DMS53 (cell line): ENCODE results near the gene YWHAE.
"Not testable (repeated sequence)": the region's sequence is repeated elsewhere in the genome, so short reads cannot be mapped to it uniquely, and the experiment has no call there.

Source experiments
- DNase-seq: peaks from one replicate; lab custom pipeline; 2025; lab: John Stamatoyannopoulos, UW

The YWHAE gene

DNA sequence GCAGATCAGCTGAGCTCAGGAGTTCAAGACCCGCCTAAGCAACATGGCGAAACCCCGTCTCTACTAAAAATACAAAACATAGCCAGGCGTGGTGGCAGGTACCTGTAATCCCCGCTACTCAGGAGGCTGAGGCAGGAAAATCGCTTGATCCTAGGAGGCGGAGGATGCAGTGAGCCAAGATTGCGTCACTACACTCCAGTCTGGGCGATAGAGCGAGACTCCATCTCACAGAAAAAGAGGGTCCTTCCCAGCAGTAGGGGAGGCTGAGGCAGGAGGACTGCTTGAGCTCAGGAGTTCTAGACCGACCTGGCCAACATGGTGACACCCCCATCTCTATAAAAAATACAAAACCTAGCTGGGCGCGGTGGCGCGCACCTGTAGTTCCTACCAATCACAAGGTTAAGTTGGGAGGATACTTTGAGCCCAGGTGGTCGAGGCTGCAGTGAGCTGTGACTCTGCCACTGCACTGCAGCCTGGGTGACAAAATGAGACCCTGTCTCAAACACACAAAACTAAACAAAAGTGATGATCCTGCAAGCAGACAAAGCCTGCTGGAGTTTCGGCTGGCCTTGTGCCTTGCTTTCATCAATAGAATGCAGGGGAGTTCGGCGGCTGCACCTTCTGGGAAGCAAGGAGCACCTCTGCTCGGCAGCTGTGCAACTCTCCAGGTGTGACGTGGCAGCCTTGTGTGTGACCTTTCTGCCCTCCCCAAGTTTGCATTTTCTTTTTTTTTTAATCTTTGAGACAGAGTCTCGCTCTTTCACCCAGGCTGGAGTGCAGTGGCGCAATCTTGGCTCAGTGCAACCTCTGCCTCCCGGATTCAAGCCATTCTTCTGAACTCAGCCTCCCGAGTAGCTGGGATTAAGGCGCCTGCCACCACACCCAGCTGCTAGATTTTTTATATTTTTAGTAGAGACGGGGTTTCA is 12.4 kb upstream of the YWHAE start:
- DNase-seq = no peak

DNA sequence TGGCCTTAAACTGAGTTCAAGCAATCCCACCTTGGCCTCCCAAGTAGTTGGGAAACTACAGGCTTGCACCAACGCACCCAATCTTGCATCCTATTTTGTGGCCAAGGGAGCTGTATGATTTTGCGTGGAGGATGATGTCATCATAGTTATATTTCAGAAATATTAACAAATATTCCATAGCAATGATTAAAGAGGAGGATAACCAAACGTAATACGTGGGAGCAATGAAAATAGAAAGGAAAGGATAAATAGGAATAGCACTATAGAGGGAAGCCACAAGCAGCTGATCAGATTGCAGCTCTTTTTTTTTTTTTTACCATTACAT is 2.2 kb upstream of the YWHAE start:
- no peak for DNase-seq

DNA sequence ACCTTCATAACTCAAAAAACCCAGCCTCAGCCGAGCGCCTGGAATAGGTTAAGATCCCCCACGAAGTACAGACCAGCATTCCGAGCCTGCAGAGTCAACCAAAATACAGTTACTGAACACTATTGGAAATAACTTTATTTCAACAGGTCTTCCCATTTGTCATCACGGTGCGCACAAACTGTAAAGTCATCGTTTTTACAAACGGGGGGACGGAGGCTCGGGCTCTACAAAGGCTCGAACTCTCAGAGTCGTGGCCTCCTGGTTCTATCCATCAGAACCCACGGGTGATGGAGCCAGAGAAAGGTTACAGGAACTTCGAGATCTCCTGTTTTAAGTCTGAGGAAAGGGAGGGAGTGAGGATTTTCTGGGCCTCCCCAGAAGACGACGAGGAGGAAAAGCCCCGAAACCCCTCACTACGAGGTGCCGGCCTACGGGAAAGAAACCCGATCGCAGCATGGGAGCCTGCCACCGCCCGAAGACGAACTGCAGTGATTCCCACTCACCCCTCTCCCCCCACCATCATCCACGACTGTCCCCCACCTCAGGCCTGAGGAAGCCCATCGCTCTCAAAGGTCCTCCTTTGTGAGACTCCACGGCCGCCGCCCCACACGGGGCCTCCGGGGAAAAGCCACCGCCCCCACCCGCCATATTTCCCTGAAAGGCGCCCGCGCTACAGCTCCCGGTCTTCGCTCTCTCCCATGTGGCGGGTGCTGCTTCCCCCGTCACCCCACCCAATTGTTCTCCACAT is 917 bp downstream of the YWHAE start:
- DNase-seq = peak; percentile 52

DNA sequence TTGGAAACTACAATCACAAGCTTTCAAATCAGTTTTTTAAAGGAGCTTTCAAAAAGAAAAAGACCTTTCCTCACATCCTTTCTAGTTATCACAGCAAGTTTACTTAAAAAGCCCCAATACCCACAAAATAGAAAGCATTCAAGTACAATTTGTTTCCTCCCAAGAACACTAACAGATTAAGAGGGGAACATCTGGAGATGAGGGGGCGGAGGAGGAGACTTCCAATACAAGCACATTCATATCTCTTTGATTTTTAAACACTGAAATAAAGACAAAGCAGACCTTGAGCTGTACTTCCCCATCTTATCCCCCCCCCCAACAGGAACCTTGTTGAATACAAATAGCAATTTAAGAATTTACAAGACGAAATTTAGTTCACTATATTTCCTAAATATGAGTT is 2.0 kb downstream of the YWHAE start:
- no peak for DNase-seq

DNA sequence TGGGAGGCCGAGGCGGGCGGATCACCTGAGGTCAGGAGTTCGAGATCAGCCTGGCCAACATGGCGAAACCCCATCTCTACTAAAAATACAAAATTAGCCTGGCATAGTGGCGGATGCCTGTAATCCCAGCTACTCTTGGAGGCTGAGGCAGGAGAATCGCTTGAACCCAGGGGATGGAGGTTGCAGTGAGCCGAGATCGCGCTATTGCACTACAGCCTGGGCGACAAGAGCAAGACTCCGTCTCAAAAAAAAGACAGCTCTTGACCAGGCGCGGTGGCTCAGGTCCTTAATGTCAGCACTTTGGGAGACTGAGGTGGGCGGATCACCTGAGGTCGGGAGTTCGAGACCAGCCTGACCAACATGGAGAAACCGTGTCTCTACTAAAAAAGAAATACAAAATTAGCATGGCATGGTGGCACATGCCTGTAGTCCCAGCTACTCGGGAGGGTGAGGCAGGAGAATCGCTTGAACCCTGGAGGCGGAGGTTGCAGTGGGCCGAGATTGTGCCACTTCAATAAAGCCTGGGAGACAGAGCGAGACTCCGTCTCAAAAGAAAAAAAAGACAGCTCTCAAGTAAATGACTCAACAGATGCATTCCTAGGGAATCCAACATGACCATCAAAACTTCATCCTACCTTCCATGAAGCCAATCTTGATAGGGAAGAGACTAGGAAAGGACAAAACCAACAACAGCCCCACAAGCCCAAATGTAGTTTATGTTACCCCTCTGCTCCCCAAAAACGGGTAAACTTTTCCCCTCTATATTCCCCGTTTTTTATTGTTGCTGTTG is 4.0 kb downstream of the YWHAE start:
- DNase-seq = not testable (repeated sequence)

DNA sequence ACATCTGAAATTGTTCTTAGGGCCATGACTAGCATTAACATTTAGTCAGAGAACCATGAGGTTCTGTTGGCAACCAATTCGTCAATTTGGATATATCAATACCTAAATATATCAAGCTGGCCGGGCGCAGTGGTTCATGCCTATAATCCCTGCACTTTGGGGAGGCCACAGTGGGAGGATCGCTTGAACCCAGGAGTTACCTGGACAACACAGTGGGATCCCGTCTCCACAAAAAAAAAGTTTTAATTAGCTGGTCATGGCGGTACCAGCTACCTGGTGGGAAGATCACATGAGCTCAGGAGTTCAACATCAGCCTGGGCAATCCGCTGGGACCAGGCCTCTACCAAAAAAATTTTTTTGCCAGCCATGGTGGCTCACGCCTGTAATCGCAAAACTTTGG is 8.4 kb downstream of the YWHAE start:
- no peak for DNase-seq

DNA sequence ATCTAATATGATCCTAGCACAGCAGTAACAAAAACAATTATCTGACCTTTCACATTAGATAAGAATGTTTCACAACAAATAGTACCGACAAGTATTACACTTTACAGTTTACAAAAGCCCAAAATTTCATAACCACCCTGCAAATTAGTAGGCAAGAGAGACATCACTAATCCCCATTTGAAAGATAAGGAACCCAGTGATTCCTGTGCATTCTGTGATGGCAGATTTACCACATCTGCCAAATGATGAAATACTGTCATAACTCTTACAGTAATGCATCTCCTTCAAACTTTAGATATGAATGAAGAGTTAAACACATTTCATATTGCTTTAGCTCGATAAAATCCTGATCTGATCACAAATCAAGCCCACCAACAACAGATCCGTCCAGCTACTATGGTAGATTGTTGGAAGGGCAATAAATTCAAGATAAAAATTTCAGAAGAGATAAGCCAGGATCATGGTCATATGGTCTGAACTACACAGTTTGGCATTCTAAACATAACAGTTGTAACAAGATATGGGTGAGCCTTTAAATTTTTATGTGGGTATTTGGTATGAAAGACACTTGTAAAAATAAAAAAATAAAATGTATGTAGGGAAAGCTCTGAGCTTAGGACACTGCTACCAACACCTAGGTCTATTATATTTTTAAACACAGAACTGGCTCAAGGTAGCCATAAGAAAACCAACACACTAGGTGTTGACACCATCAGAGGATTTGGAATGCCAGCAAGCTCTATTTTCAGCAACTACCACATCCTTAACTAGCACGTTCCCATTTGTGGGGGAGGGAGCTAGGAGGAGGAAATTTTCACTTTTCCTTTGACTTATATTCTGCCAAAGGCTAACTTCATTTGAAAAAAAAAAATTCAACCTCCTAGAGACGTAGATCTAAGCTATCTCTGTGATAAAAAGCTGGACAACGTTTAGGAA is 9.3 kb downstream of the YWHAE start:
- DNase-seq = no peak

DNA sequence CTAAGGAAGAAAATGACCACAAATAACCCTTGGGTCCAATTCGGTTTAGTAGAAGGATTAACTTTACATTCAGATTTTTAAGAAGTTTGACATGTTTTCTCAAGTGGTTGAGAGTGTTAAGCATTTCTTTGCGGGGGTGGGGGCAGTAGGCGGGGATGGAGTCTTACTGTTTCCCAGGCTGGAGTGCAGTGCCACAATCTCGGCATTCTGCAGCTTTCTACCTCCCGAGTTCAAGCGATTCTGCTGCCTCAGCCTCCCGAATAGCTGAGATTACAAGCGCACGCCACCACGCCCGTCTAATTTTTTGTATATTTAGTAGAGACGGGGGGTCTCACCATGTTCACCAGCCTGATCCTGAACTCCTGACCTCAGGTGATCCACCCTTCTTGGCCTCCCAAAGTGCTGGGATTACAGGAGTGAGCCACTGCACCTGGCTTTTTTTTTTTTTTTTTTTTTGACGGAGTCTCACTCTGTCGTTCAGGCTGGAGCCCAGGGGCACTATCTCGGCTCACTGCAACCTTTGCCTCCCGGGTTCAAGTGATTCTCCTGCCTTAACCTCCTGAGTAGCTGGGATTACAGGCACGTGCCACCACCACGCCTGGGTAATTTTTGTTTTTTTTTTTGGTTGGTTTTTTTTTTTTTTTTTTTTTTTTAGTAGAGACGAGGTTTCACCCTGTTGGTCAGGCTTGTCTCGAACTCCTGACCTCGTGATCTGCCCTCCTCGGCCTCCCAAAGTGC is 12.4 kb downstream of the YWHAE start:
- DNase-seq = not testable (repeated sequence)

DNA sequence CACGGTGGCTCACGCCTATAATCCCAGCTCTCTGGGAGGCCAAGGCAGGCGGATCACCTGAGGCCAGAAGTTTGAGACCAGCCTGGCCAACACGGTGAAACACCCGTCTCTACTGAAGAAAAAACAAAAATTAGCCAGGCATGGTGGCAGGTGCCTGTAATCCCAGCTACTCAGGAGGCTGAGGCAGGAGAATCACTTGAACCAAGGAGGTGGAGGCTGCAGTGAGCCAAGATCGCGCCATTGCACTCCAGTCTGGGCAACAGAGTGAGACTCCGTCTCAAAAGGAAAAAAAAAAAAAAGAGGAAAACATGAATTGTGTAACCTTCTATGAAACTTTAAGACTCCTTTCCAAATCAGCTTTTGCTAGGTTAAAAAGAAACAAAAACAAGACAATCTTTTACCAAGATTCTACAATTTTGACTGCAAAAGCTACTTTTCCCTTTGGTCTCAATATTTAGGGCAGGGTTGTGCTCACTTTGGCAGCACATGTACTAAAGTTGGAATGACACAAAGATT is 13.3 kb downstream of the YWHAE start:
- DNase-seq = not testable (repeated sequence)

DNA sequence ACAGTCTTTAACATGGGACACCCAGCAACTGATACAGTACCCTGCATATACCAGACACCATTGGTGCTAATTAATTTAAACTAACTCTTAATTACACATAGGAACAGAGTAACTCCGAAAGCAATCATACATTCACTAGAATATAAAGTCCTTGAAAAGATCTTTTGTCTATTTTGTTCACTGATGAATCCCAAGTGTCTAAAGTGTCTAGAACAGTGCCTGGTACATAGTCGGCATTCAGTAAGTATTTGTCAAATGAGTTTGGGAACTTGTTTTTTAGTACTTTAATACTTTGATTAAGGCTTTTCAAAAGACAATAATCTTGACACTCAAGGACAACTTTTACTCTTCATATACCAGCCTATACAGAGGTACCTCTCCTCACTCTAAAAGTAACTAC is 13.8 kb downstream of the YWHAE start:
- DNase-seq = no peak

DNA sequence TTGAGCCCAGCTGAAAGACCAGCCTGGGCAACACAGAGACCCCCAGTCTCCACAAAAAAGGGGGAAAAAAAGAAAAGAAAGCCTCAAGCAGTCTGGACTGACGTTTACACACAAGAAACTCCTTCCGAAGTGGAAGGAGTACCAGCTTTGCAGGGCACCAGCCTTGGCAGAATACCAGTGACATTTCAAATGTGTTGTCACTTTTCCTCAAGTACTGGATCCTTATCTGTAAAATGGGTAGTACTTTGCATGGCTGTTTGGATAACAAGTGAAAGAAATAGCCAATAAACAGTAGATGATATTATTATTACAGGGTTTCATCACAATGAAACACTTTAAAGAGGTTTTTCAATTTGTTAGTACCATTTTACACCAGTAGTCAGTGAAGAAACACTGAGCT is 14.2 kb downstream of the YWHAE start:
- no peak for DNase-seq

DNA sequence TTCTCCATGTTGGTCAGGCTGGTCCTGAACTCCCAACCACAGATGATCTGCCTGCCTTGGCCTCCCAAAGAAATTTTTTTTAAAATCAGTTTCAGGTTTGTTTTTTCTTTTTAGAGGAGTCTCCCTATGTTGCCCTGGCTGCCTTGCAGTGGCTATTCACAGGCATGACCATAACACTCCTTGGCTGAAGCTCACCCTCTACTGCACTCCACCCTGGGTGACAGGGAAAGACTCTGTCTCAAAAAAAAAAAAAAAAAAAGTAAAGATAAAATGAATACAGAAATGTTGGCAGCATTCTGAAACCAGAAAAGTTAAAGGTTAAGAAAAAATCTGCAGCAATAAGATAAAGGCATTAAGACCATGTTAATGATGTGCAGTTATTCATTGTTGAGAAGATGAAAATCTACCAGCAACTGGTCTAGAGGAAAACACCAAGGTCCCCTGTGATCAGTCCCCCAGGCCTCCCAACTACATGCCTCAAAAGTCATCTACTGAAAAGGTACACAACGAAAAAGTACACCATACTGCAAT is 15.1 kb downstream of the YWHAE start:
- DNase-seq = no peak

DNA sequence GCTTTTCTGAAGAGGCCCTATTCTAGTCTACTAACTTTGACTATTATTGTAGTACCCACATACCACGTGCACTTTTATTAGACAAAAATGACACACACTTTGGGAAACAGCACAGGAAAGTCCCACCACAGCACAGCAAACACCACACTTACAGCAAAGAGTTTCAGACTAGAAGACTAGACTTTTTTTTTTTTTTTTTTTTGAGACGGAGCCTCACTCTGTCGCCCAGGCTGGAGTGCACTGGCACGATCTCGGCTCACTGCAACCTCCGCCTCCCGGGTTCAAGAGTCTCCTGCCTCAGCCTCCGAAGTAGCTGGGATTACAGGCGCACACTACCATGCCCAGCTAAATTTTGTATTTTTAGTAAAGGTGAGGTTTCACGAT is 20.1 kb downstream of the YWHAE start:
- DNase-seq = no peak

DNA sequence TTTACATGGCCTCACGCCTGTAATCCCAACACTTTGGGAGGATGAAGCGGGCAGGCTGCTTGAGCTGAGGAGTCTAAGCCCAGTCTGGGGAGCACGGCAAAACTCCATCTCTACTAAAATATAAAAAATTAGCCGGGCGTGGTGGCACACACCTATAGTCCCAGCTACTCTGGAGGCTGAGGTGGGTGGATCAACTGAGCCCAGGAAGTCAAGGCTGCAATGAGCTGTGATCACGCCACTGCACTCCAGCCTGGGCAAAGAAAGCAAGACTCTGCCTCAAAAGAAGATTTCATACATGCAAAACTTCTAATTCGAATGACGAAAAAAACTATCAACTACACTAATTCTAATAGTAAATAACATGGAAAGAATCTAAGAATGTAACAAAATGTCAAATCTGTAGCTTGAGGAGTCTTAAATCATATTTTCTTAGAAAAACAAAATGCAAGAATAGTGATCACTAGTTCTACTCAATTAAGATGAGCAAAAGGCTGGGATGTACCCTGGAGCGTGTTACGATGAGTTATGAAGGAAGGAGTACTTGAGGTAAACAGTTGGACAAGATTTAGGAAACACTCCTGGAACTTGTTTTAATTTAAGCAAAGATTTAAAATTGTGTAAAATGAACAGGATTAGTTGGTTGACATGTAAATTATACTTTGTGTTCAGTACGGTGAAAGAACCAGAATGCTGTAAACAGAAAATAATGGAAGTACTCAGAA is 20.7 kb downstream of the YWHAE start:
- no peak for DNase-seq

DNA sequence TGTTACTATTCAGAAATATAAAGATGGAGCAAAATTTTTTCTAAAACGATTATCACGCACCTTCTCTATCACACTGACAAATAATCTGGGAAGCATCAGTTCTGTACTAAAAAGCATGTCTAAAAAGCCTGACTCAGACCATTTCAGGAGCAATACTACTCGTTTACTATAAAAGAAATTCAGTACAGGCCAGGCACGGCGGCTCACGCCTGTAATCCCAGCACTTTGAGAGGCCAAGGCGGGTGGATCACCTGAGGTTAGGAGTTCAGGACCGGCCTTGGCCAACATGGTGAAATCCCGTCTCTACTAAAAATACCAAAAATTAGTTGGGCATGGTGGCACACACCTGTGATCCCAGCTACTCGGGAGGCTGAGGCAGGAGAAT is 21.6 kb downstream of the YWHAE start:
- not testable (repeated sequence) for DNase-seq

DNA sequence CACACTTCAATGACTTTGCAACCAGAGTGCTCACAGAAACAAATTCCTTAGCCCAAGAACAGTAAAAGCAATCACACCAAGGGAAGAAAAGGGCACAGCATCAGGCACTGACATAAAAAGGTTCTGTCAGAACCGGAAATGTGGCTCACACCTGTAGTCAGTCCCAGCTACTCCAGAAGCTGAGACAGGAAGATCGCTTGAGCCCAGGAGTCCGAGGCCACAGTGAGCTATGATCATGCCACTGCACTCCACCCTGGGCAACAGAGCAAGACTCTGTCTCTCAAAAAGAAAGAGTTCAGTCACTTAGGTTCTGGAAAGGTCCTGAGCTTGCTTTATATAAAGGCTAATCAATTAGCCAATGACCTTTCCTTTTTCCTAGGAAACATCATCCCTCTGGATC is 22.7 kb downstream of the YWHAE start:
- DNase-seq = no peak

DNA sequence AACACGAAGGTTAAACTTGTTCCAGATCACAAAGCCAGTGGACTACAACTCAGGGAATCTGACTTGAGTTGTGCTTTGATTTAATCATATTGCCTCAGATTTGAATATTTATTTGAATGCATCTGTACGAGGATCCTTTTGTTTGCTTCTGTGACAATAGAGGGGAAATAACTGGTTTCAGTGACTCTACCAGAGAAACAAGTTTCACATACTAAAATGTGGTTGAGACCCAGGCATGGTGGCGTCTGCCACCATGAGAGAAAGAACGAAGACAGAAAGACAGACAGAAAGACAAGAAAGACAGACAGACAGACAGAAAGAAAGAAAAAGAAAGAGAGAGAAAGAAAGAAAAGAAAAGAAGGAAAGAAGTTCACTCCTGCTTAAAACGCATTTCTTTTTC is 24.0 kb downstream of the YWHAE start:
- no peak for DNase-seq

DNA sequence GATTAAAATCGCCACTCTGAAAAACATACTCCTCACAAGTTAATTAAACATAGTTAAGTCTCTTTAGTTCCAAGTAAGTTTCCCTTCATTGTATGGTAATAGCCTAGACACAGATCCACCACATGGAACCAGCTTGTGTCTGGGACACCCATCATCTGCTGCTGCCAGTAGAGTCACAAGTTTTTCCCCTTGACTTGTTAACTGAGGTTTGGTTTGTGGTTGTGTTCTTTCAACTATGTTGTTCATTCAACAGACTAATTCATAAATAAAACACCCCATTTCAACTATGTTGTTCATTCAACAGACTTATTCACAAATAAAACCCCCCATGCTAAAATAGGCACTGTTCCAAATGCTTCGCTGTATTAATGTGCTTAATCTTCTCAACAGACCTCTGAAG is 24.4 kb downstream of the YWHAE start:
- no peak for DNase-seq

DNA sequence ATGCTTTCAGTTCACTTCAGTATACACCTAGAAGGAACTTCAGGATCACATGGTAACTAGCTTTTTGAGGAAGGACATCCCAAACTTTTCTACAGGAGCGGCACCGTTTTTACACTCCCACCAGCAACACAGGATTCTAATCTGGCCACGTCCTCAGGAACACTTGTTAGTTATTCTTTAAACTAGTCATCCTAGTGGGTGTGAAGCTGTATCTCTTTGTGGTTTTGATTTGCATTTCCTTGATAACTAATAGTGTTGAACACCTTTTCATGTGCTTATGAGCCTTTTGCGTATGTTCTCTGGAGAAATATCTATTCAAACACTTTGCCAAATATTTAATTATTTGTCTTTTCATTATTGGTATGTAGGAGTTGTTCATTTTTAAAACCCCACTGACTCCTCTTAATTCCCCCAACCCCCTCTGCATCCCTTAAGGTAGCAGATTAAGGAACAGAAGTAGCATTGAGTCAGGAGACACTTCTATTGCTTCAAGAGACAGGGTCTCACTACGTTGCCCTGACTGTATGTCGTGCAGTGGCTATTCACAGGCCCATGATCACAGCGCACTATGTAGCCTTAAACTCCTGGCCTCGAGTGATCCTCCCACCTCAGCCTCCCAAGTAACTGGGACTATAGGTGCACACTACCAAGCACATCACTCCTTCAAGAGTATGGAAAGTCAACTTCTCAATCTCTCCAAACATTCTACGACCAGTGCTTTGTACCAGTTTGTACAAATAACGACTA is 25.4 kb downstream of the YWHAE start:
- no peak for DNase-seq
